Eye (tissue), 1 donor: Measurements from ENCODE around the gene STAT4.

Experiments used
- DNase-seq: peaks from one replicate; pipeline ENCODE4 v3.0.0-alpha.2; 2015

The STAT4 gene

GRCh38 chr2:190987116-190987515, 163.7 kb downstream of the STAT4 start:
- no peak for DNase-seq

GRCh38 chr2:190986221-190986953, 164.4 kb downstream of the STAT4 start:
- no peak for DNase-seq

DNA sequence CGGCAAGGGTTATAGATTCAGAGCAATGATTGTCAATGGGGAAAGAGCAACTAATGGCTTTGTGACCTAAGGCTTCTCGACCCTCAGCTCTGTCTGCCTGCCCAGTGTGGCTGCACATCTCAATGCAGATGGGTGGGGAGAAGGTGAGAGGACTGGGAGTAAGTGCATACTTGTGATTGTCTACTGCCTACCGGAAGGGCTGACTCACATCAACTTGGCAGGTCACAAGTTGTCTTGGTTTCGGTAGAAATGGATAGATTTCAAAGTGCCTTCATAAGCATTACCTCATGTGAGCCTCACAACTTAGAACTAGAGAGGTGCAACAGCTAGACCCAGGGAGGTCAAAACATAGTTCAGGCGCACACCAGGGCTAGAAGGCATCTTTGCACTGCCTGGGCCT, 166.2 kb downstream of the STAT4 start:
- no peak for DNase-seq

GRCh38 chr2:190982262-190983034, 168.3 kb downstream of the STAT4 start:
- DNase-seq = no peak

DNA sequence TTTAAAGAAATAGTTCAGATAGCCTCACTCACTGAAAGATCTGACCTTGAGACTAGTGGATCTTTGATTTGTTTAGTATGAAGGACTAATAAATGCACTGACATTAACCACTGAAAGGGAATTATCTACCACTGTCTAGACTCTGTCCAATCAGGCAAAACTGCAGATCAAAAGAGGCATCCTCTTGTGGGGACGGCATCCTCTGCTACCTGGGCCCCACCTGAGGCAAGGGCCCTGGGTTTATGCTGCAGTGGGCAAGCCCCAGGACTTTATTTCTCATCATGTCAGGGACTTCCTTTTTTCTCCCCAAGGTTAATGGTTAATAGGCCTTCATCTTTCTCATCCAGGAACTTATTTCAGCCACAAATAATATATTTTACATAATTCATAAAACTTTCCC, 169.1 kb downstream of the STAT4 start:
- DNase-seq = no peak

GRCh38 chr2:190981333-190981732, 169.5 kb downstream of the STAT4 start:
- DNase-seq = no peak

DNA sequence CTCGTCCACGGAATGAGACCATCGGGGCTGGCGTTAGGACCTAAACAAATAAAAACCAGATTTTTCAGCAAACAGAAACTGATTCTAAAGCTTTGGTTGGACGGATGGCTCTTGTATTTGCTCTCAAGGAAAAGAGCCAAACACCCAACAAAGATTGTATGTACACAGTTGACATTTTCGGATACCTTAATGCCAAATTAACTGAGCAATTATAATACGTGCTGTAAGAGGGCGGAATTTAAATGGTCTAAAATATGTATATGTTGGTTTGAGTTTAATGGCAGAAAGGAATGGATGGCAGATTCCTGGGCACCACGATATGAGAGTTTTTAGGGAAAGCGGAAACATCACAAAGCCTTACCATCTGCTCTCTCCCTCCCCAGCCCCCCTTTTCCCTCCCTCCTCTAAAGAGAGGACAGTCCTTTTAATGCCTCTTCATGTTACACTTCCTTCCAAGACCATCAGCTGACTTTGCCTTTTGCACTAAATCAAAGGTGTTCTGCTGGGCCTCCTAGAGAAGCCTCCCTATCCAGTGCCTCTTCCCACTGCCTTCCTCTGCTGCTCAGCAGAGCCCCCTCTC, 170.1 kb downstream of the STAT4 start:
- DNase-seq = no peak

- DNase-seq = peak; percentile 56
Measured at GRCh38 chr2:190979906-190980629, 170.7 kb downstream of the STAT4 start.
